RWPE2 (cell line): ENCODE measurements around the gene TANC1.

ENCODE experiments used
- ATAC-seq: fragments of 200-7000 bp; cut with Tn5 transposase; 3 replicates; pipeline ENCODE4 v1.9.1; 2021; ENCODE audit warnings: low read depth
- DNase-seq: peaks from one replicate; pipeline ENCODE4 v3.0.0-alpha.2; 2020; ENCODE audit warnings: low spot score
- H3K27ac ChIP-seq: fragments of 450-650 bp; 2 replicates; pipeline ENCODE4 v1.5.1; 2017; ENCODE audit warnings: mild to moderate bottlenecking; ENCODE audit not compliant: poor library complexity, severe bottlenecking
- H3K27me3 ChIP-seq: fragments of 250-450 bp; sonication (Bioruptor Pico); 2 replicates; pipeline ENCODE4 v1.5.1; 2021; ENCODE audit warnings: mild to moderate bottlenecking, moderate library complexity; ENCODE audit not compliant: insufficient read depth, poor library complexity, severe bottlenecking
- H3K36me3 ChIP-seq: fragments of 250-450 bp; sonication (Bioruptor Pico); 2 replicates; pipeline ENCODE4 v1.5.1; 2020; ENCODE audit warnings: low read depth, mild to moderate bottlenecking, moderate library complexity
- H3K4me1 ChIP-seq: fragments of 250-450 bp; sonication (Bioruptor Pico); 2 replicates; pipeline ENCODE4 v1.5.1; 2021; ENCODE audit warnings: mild to moderate bottlenecking, moderate library complexity; ENCODE audit not compliant: insufficient read depth, poor library complexity, severe bottlenecking
- H3K4me3 ChIP-seq: fragments of 250-450 bp; sonication (Bioruptor Pico); 2 replicates; pipeline ENCODE4 v1.5.1; 2021; ENCODE audit warnings: mild to moderate bottlenecking, moderate library complexity; ENCODE audit not compliant: severe bottlenecking
- H3K9me3 ChIP-seq: fragments of 250-450 bp; sonication (Bioruptor Pico); 2 replicates; pipeline ENCODE4 v1.5.1; 2021; ENCODE audit warnings: mild to moderate bottlenecking, moderate library complexity; ENCODE audit not compliant: severe bottlenecking
- TF ChIP-seq, protein P1 (sequence below): fragments of 450-650 bp; IDR thresholded peaks from one replicate; pipeline ENCODE4 v1.5.1; 2017; ENCODE audit warnings: mild to moderate bottlenecking, moderate library complexity; ENCODE audit not compliant: poor library complexity, severe bottlenecking

Gene TANC1

DNA sequence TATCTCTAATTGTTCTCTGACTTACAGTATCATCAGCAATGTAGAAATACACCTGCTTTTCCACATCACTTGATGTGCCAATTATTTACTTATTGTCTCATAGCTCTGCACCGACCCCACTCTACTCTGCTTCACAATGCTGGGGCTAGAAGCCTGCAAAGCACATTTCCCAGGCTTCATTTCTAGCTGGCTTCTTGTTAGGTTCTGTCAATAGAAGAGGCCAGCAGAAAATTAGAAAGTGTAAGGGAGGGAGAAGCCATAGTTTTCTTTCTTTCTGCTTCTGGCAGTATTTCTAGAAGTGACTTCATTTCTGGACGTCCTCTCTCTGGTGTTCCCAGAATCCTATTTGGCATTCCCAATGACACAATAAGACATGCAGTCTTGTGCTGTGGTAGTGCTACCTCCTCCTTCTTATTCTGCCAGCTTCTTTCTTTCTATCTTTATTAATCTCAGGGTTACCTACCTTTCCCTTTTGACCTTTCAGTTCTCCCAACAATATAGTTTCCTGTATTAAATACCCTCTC is 12.5 kb upstream of the TANC1 start:
- Histone ChIP-seq H3K27me3 (no peaks in the 10 kb centered on the region), H3K27ac (no peak overlapping the region), H3K4me1 (peaks cover 13% of the 10 kb centered on the region), H3K36me3 (no peaks in the 10 kb centered on the region), H3K9me3 (no peaks in the 10 kb centered on the region), H3K4me3 (no peak overlapping the region)
- no peak for ATAC-seq
- no peak for DNase-seq
- TF ChIP-seq, protein P1, sequence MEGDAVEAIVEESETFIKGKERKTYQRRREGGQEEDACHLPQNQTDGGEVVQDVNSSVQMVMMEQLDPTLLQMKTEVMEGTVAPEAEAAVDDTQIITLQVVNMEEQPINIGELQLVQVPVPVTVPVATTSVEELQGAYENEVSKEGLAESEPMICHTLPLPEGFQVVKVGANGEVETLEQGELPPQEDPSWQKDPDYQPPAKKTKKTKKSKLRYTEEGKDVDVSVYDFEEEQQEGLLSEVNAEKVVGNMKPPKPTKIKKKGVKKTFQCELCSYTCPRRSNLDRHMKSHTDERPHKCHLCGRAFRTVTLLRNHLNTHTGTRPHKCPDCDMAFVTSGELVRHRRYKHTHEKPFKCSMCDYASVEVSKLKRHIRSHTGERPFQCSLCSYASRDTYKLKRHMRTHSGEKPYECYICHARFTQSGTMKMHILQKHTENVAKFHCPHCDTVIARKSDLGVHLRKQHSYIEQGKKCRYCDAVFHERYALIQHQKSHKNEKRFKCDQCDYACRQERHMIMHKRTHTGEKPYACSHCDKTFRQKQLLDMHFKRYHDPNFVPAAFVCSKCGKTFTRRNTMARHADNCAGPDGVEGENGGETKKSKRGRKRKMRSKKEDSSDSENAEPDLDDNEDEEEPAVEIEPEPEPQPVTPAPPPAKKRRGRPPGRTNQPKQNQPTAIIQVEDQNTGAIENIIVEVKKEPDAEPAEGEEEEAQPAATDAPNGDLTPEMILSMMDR, result no peak

DNA sequence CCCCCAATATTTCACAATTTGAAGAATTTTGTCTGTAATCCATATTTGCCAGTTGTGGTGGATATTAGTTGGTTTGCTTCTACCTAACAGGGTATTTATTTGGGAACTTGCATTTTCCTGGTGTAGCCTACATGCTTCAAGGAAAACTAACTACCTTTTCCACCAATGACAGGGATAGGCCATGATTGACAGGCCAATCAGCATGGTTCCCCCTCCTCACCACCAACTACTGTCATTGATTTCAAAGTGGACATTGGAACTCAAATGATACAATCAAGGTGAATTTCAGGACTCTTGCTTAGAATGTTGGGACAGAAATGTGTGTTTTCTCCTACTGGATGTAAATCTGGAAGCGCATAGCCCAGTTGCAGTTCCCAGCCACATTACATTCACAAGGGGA is 10.1 kb upstream of the TANC1 start:
- no peaks in the 10 kb centered on the region for H3K27me3 ChIP-seq
- H3K4me1 ChIP-seq, result peaks cover 13% of the 10 kb centered on the region
- TF ChIP-seq, protein P1, result no peak
- no peak overlapping the region for H3K27ac ChIP-seq
- no peak for DNase-seq
- no peak for ATAC-seq
- no peaks in the 10 kb centered on the region for H3K9me3 ChIP-seq
- no peaks in the 10 kb centered on the region for H3K36me3 ChIP-seq
- H3K4me3 ChIP-seq, result no peak overlapping the region

DNA sequence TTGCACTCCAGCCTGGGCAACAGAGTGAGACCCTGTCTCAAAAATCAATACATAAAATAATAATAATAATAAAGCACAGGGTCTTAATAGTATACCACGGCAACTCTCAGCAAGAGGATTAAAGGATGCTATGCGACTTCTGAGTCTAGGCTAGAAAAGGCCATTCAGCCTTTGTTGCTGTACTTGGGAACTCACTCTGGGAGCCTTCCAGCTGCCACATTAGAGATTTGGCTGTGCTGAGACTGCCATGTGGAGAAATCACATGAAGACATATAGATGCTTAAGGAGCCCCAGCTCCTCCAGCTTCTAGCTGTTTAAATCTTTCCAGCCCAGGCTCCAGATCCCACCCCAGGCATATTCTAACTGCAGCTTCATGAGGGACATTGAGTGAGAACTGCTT is 8.2 kb upstream of the TANC1 start:
- H3K27me3 ChIP-seq, result no peaks in the 10 kb centered on the region
- no peak overlapping the region for H3K4me3 ChIP-seq
- DNase-seq, result no peak
- no peaks in the 10 kb centered on the region for H3K4me1 ChIP-seq
- H3K9me3 ChIP-seq, result no peaks in the 10 kb centered on the region
- TF ChIP-seq, protein P1, result no peak
- no peak overlapping the region for H3K27ac ChIP-seq
- ATAC-seq, result no peak
- H3K36me3 ChIP-seq, result no peaks in the 10 kb centered on the region

DNA sequence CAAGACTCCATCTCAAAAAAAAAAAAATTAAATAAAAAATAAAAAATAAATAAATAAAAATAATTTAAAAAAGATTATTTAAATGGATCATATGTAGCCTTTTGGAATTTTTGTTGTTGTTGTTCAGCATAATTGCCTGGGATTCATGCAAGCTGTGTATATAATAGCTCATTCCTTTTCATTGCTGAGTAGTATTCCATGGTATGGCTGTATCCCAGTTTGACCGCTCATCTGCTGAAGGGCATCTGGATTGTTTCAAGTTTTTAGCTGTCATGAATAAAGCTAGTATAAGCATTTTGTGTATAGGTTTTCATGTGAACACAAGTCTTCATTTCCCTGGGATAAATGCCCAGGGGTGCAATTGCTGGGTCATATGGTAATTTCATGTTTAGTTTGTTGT is 6.4 kb upstream of the TANC1 start:
- peaks cover 6% of the 10 kb centered on the region for H3K4me1 ChIP-seq
- H3K36me3 ChIP-seq, result no peaks in the 10 kb centered on the region
- ATAC-seq (no peak), DNase-seq (no peak)
- H3K27ac ChIP-seq, result no peak overlapping the region
- no peak overlapping the region for H3K4me3 ChIP-seq
- no peaks in the 10 kb centered on the region for H3K27me3 ChIP-seq
- TF ChIP-seq, protein P1, result no peak
- no peaks in the 10 kb centered on the region for H3K9me3 ChIP-seq

DNA sequence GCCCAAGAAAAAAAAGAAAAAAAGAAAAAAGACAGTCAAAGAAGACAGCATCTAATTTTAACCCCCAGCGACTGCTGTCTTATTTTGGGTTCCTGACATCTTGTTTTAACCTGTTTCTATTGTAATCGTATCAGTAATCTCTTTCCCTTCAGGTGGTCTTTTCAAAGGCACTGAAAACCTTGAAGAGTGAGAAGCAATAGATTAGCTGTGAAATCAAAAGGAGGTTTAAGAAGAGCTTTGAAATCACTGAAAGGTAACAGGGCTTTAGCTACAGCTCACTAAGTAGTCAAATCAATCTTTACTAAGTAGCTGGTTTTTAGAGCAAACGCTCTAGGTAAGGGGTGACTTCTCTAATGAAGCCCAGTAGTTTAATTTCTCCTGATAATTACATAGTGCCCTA is 5.4 kb upstream of the TANC1 start:
- ATAC-seq (no peak), DNase-seq (no peak)
- H3K27me3 ChIP-seq, result no peaks in the 10 kb centered on the region
- peaks cover 9% of the 10 kb centered on the region for H3K4me1 ChIP-seq
- H3K27ac ChIP-seq, result no peak overlapping the region
- H3K9me3 ChIP-seq, result no peaks in the 10 kb centered on the region
- H3K36me3 ChIP-seq, result no peaks in the 10 kb centered on the region
- TF ChIP-seq, protein P1, result no peak
- no peak overlapping the region for H3K4me3 ChIP-seq
